ENCODE measurements around the gene POT1. TPM values are rescaled to one million over a fixed set of nuclear protein-coding genes. Genes with fewer than 3 reads are reported as not detected.

Gene POT1
- total and polyA plus RNA-seq, 2 of the 4 experiments (the other 2 are of a cell fraction) = 12.7 to 28.5 TPM

DNA sequence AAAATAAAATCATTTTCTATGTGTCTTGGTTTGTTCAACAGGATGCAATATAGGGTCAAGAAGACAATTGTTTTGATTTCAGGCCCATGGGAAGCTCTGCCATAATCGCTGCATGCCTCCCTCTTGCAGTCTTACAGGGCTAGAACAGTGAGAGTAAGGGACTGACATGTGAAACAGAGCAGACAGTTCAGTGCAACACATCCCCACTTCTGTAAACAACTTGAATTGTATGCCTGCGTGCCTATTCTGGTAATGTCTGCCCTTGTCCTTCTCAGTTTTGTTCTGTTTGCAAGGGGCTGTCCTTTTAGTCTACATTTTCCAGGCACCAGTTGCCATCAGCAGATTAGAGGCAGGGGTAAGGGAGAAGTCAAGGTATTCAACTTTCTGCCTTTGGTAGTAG lies 129.2 kb downstream of the POT1 start:
- ChIA-PET POLR2A (ENCODE audit: unreplicated experiment) (no interaction called here), CTCF (no interaction called here)
- no peaks in the 10 kb centered on the region for H4K20me1 ChIP-seq (ENCODE audit: insufficient read depth, low read length)
- no peak overlapping the region for H4K8ac ChIP-seq (ENCODE audit: low read depth in 2 of 2, low read length in 2 of 2)
- H3K23ac ChIP-seq (ENCODE audit: low read depth, low read length) = peak overlapping the region; percentile 3; the same call in 1 of the 2 replicates
- no peaks in the 10 kb centered on the region for H3K9me3 ChIP-seq (ENCODE audit: control insufficient read depth, insufficient read depth, low read length)
- H3K4me1 ChIP-seq (ENCODE audit: control insufficient read depth, insufficient read depth, low read length) = no peaks in the 10 kb centered on the region
- no peaks in the 10 kb centered on the region for H3K79me1 ChIP-seq (ENCODE audit: low read depth in 1 of 2, low read length in 2 of 2)
- intact Hi-C loops (cut with micrococcal nuclease) = no loop called here
- no peak overlapping the region for H2BK20ac ChIP-seq (ENCODE audit: low read depth, low read length)
- no peak for TF ChIP-seq ELK1 (IDR thresholded peaks at IDR 0.05; ENCODE audit: borderline replicate concordance, low read depth, low read length)
- no peak for TF ChIP-seq POLR2A (IDR thresholded peaks at IDR 0.05; ENCODE audit: low read depth, low read length)
- TF ChIP-seq RAD21 (IDR thresholded peaks at IDR 0.05; ENCODE audit: low read length) = no peak
- no peak for TF ChIP-seq CTCF (conservative IDR thresholded peaks at IDR 0.05; ENCODE audit: low read depth, low read length)
- no peak for TF ChIP-seq MAFK (IDR thresholded peaks at IDR 0.05; ENCODE audit: low read depth, low read length)
- no peak for TF ChIP-seq MXI1 (IDR thresholded peaks at IDR 0.05; ENCODE audit: borderline replicate concordance, low read depth, low read length)
- TF ChIP-seq RCOR1 (IDR thresholded peaks at IDR 0.05; ENCODE audit: insufficient replicate concordance, low read length) = no peak
- no peak for TF ChIP-seq MAZ (IDR thresholded peaks at IDR 0.05; ENCODE audit: borderline replicate concordance, low read depth, low read length)
- TF ChIP-seq NFE2L2 (IDR thresholded peaks at IDR 0.05; ENCODE audit: low read depth, low read length) = no peak
- no peak for TF ChIP-seq SMC3 (IDR thresholded peaks at IDR 0.05; ENCODE audit: low read depth, low read length)
- TF ChIP-seq CHD1 (IDR thresholded peaks at IDR 0.05; ENCODE audit: low read depth, low read length) = no peak
- TF ChIP-seq BHLHE40 (IDR thresholded peaks at IDR 0.05; ENCODE audit: low read depth, low read length) = no peak
- no peak for TF ChIP-seq CEBPB (IDR thresholded peaks at IDR 0.05; ENCODE audit: low read depth, low read length)
- TF ChIP-seq FOS (IDR thresholded peaks at IDR 0.05; ENCODE audit: low read depth, low read length) = no peak
- TF ChIP-seq, protein P1, sequence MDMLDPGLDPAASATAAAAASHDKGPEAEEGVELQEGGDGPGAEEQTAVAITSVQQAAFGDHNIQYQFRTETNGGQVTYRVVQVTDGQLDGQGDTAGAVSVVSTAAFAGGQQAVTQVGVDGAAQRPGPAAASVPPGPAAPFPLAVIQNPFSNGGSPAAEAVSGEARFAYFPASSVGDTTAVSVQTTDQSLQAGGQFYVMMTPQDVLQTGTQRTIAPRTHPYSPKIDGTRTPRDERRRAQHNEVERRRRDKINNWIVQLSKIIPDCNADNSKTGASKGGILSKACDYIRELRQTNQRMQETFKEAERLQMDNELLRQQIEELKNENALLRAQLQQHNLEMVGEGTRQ (IDR thresholded peaks at IDR 0.05; ENCODE audit: low read depth, low read length) = no peak
- TF ChIP-seq RFX5 (IDR thresholded peaks at IDR 0.05; ENCODE audit: low read depth, low read length) = no peak
- DNase-seq (no peak), ATAC-seq (ENCODE audit: low read depth) (peak; percentile 35; the same call in 1 of the 2 replicates)
- in situ Hi-C loops (cut with MboI; ENCODE audit: low sequenced_read_pairs) = no loop called here
- H4K91ac ChIP-seq (ENCODE audit: insufficient read depth, low read depth, low read length) = no peak overlapping the region
- no peak overlapping the region; the same call in 1 of the 2 replicates for H3K14ac ChIP-seq (replicated peaks; ENCODE audit: low read depth, low read length)
- no peak overlapping the region for H3K4me3 ChIP-seq (ENCODE audit: insufficient read depth, low read depth, low read length)
- WGBS, 2 experiments (ENCODE audit: extremely low coverage in 2 of 2, insufficient read length in 1 of 2) = no CpG with 5 or more reads among the region's 2 CpGs
- no peak overlapping the region for H2BK5ac ChIP-seq (ENCODE audit: low read depth, low read length, poor library complexity, severe bottlenecking)
- H3K56ac ChIP-seq (ENCODE audit: extremely low read depth, insufficient read depth, low read length) = no peak overlapping the region
- peak overlapping the region; percentile 72 for H2AFZ ChIP-seq (replicated peaks; ENCODE audit: low read length, poor library complexity)
- H3K27ac ChIP-seq (ENCODE audit: insufficient read depth, low read length) = no peak overlapping the region
- BruUV-seq (replicated peaks) = no TSS peak
- no peaks in the 10 kb centered on the region for H3K27me3 ChIP-seq (ENCODE audit: control insufficient read depth, insufficient read depth, low read length)
- H3K4me2 ChIP-seq (ENCODE audit: low read depth, low read length) = no peak overlapping the region
- dilution Hi-C loops (cut with HindIII; ENCODE audit: low sequenced_read_pairs, unreplicated experiment) = loop anchor here (25.0 kb wide), 1 partner anchor 638 kb away; no protein-coding TSS in a partner anchor
- no peak overlapping the region for H2BK15ac ChIP-seq (ENCODE audit: low read depth, low read length)
- no peak overlapping the region for H4K5ac ChIP-seq (ENCODE audit: low read depth, low read length)
- no peaks in the 10 kb centered on the region for H3K9me1 ChIP-seq (ENCODE audit: insufficient read depth, low read length)
- H2BK120ac ChIP-seq (ENCODE audit: low read depth, low read length) = no peak overlapping the region
- H2AK9ac ChIP-seq (replicated peaks; ENCODE audit: low read depth, low read length, poor library complexity) = no peak overlapping the region
- H2AK5ac ChIP-seq (ENCODE audit: low read depth, low read length) = no peak overlapping the region
- H3K4ac ChIP-seq (ENCODE audit: low read depth, low read length) = no peak overlapping the region
- no peaks in the 10 kb centered on the region for H3K36me3 ChIP-seq (ENCODE audit: control insufficient read depth, insufficient read depth, low read length)
- no peak overlapping the region for H3K9ac ChIP-seq (ENCODE audit: low read depth, low read length)
- H3K18ac ChIP-seq (ENCODE audit: low read depth, low read length) = no peak overlapping the region

Data from IMR-90 (cell line).